Neural cell (in vitro differentiated cells): Measurements from ENCODE around the gene ITPK1. TPM values are rescaled to one million over a fixed set of nuclear protein-coding genes. Genes with fewer than 3 reads are reported as not detected.

Experiments
- H2AFZ ChIP-seq: fragments of 200-600, 300-800 bp; sonication (generic), shearing (Covaris generic); 2 replicates; pipeline ENCODE4 v1.6.0; 2014; ENCODE audit warnings: low read depth, mild to moderate bottlenecking, antibody characterized with exemption, low read length, moderate library complexity
- H3F3A ChIP-seq: fragments of 200-600 bp; shearing (Covaris generic); 2 replicates; pipeline ENCODE4 v1.6.1; 2016; ENCODE audit warnings: mild to moderate bottlenecking, moderate library complexity, mixed read lengths, antibody characterized with exemption, low read length; ENCODE audit not compliant: insufficient read depth, poor library complexity, severe bottlenecking
- H3K27ac ChIP-seq: fragments of 200-600, 300-800 bp; sonication (generic), shearing (Covaris generic); 2 replicates; pipeline ENCODE4 v1.5.1; 2014; ENCODE audit warnings: mild to moderate bottlenecking, low read length, moderate library complexity
- H3K27me3 ChIP-seq: fragments of 300-800, 200-600 bp; sonication (generic), shearing (Covaris generic); 2 replicates; pipeline ENCODE4 v1.6.0; 2014; ENCODE audit warnings: mild to moderate bottlenecking, low read depth, low read length, moderate library complexity; ENCODE audit not compliant: insufficient read depth
- H3K36me3 ChIP-seq: fragments of 300-800, 200-600 bp; sonication (generic), shearing (Covaris generic); 2 replicates; pipeline ENCODE4 v1.5.1; 2014; ENCODE audit warnings: mild to moderate bottlenecking, antibody characterized with exemption, low read length, moderate library complexity; ENCODE audit not compliant: insufficient read depth
- H3K4me2 ChIP-seq: fragments of 300-800, 200-600 bp; sonication (generic), shearing (Covaris generic); 2 replicates; pipeline ENCODE4 v1.6.0; 2014; ENCODE audit warnings: mild to moderate bottlenecking, low read length
- H3K4me3 ChIP-seq: fragments of 300-800, 200-600 bp; sonication (generic), shearing (Covaris generic); 2 replicates; pipeline ENCODE4 v1.5.1; 2014; ENCODE audit warnings: mild to moderate bottlenecking, low read length, moderate library complexity
- H3K79me2 ChIP-seq: fragments of 200-600 bp; shearing (Covaris generic); replicated peaks from 2 replicates; pipeline ENCODE4 v1.6.0; 2014; ENCODE audit warnings: mild to moderate bottlenecking, low read length, moderate library complexity; ENCODE audit not compliant: insufficient read depth
- H3K9ac ChIP-seq: fragments of 300-800, 200-600 bp; sonication (generic), shearing (Covaris generic); 2 replicates; pipeline ENCODE4 v1.6.1; 2016; ENCODE audit warnings: mild to moderate bottlenecking, low read length, mixed read lengths
- H3K9me2 ChIP-seq: fragments of 200-600 bp; shearing (Covaris generic); 2 replicates; pipeline ENCODE4 v1.6.1; 2016; ENCODE audit warnings: mild to moderate bottlenecking, low read length, mixed read lengths; ENCODE audit not compliant: insufficient read depth
- H3K9me3 ChIP-seq: fragments of 200-600, 300-800 bp; sonication (generic), shearing (Covaris generic); 2 replicates; pipeline ENCODE4 v1.6.1; 2016; ENCODE audit warnings: mild to moderate bottlenecking, mixed run types, low read length, moderate library complexity, mixed read lengths
- H4K20me1 ChIP-seq: fragments of 200-600 bp; shearing (Covaris generic); 2 replicates; pipeline ENCODE4 v1.6.1; 2016; ENCODE audit warnings: mild to moderate bottlenecking, mixed run types; ENCODE audit not compliant: insufficient read depth
- EP300 ChIP-seq: fragments of 450-650 bp; conservative IDR thresholded peaks from 2 replicates; pipeline ENCODE4 v1.6.1; 2014; ENCODE audit warnings: antibody characterized with exemption, mild to moderate bottlenecking, moderate library complexity; ENCODE audit not compliant: poor library complexity, severe bottlenecking
- EZH2 ChIP-seq: fragments of 200-600, 300-800 bp; shearing (Covaris generic), sonication (generic); IDR thresholded peaks from 2 replicates; pipeline ENCODE4 v1.6.1; 2014; ENCODE audit warnings: antibody characterized with exemption, low read length, borderline replicate concordance, mild to moderate bottlenecking; ENCODE audit not compliant: insufficient read depth, poor library complexity, severe bottlenecking
- MXI1 ChIP-seq: fragments of 450-650 bp; conservative IDR thresholded peaks from 2 replicates; pipeline ENCODE4 v1.6.1; 2014; ENCODE audit warnings: antibody characterized with exemption, mild to moderate bottlenecking; ENCODE audit not compliant: poor library complexity, severe bottlenecking
- POLR2AphosphoS5 ChIP-seq: IDR thresholded peaks from 2 replicates; pipeline ENCODE4 v1.6.1; 2012
- RAD21 ChIP-seq: fragments of 450-650 bp; conservative IDR thresholded peaks from 2 replicates; pipeline ENCODE4 v1.6.1; 2014; ENCODE audit warnings: antibody characterized with exemption, mild to moderate bottlenecking, moderate library complexity
- SMC3 ChIP-seq: fragments of 450-650 bp; conservative IDR thresholded peaks from 2 replicates; pipeline ENCODE4 v1.6.1; 2014; ENCODE audit warnings: antibody characterized with exemption, mild to moderate bottlenecking, moderate library complexity; ENCODE audit not compliant: poor library complexity
- TAF1 ChIP-seq: IDR thresholded peaks from 2 replicates; pipeline ENCODE4 v1.6.1; 2012; ENCODE audit warnings: low read depth
- polyA plus RNA-seq: library from polyadenylated mRNA; depleted of rRNA; stranded (reverse); fragments of >200 nt; gene quantifications from 2 replicates; pipeline ENCODE4 v1.2.3, GENCODE V29; 2014
- TF ChIP-seq, protein P1 (sequence below): IDR thresholded peaks from 2 replicates; pipeline ENCODE4 v1.6.1; 2012; ENCODE audit warnings: borderline replicate concordance
- TF ChIP-seq, protein P2 (sequence below): fragments of 450-650 bp; IDR thresholded peaks from 2 replicates; pipeline ENCODE4 v1.5.1; 2014; ENCODE audit warnings: antibody characterized with exemption, mild to moderate bottlenecking, moderate library complexity; ENCODE audit not compliant: poor library complexity, severe bottlenecking

The ITPK1 gene
- polyA plus RNA-seq, 1 donor from 2014 or later = 65.0 TPM

DNA sequence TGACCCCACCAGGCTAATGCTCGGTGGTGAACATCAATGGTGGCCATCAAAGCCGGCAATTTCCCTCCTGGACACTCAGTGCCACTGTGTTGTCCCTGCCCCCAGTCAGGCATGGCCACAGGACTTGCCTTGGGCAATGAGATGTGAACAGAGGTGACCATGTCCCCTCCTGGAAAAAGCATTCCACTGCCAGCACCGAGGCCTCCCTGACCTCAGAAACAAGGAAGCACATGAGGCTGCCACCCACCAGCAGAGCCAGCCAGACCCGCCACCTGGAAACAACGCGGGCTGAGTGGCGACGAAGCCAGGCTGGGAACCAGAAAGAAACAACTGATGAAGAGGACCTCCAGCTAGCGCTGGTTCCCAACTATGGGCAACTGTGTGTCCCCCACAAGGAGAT lies 31.8 kb downstream of the ITPK1 start:
- Histone ChIP-seq H3K4me2 (no peak overlapping the region), H3K9me3 (no peaks in the 10 kb centered on the region), H3K9ac (no peak overlapping the region), H4K20me1 (no peaks in the 10 kb centered on the region), H3K4me3 (no peak overlapping the region), H3K79me2 (no peaks in the 10 kb centered on the region), H3K9me2 (no peaks in the 10 kb centered on the region), H3F3A (no peaks in the 10 kb centered on the region), H3K27me3 (no peaks in the 10 kb centered on the region), H2AFZ (no peak overlapping the region), H3K27ac (no peak overlapping the region), H3K36me3 (no peaks in the 10 kb centered on the region)
- TF ChIP-seq SMC3 = no peak

DNA sequence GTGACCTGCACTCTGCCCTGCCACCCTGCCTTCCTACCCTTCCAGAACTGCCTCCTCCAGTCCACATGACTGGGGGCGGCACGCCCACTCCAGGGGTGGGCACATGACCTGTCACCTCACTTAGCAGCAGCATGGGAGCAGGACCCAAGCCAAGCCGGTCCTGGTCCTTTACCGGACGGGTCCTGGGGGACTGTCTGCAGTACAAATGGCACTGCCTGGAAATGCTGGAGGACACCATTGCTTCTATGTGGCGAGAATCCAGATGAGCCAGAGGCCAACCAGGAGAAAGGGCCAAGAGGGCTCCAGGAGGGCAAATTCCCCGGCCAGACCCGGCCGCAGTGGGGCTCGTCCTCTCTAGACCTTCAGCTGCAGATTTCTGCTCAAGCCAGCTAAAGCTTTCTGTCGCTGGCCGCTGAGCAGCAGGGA lies 33.1 kb downstream of the ITPK1 start:
- Histone ChIP-seq H3F3A (no peaks in the 10 kb centered on the region), H3K9me2 (no peaks in the 10 kb centered on the region), H4K20me1 (no peaks in the 10 kb centered on the region), H3K9me3 (no peaks in the 10 kb centered on the region), H3K4me3 (no peak overlapping the region), H3K27me3 (no peaks in the 10 kb centered on the region), H3K9ac (no peak overlapping the region), H3K27ac (no peak overlapping the region), H2AFZ (no peak overlapping the region), H3K36me3 (no peaks in the 10 kb centered on the region), H3K4me2 (no peak overlapping the region), H3K79me2 (no peaks in the 10 kb centered on the region)
- TF ChIP-seq, protein P1, sequence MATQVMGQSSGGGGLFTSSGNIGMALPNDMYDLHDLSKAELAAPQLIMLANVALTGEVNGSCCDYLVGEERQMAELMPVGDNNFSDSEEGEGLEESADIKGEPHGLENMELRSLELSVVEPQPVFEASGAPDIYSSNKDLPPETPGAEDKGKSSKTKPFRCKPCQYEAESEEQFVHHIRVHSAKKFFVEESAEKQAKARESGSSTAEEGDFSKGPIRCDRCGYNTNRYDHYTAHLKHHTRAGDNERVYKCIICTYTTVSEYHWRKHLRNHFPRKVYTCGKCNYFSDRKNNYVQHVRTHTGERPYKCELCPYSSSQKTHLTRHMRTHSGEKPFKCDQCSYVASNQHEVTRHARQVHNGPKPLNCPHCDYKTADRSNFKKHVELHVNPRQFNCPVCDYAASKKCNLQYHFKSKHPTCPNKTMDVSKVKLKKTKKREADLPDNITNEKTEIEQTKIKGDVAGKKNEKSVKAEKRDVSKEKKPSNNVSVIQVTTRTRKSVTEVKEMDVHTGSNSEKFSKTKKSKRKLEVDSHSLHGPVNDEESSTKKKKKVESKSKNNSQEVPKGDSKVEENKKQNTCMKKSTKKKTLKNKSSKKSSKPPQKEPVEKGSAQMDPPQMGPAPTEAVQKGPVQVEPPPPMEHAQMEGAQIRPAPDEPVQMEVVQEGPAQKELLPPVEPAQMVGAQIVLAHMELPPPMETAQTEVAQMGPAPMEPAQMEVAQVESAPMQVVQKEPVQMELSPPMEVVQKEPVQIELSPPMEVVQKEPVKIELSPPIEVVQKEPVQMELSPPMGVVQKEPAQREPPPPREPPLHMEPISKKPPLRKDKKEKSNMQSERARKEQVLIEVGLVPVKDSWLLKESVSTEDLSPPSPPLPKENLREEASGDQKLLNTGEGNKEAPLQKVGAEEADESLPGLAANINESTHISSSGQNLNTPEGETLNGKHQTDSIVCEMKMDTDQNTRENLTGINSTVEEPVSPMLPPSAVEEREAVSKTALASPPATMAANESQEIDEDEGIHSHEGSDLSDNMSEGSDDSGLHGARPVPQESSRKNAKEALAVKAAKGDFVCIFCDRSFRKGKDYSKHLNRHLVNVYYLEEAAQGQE = no peak
- TF ChIP-seq TAF1 (no peak), POLR2AphosphoS5 (no peak), EZH2 (no peak), EP300 (no peak), SMC3 (no peak), MXI1 (no peak), RAD21 (no peak)
- TF ChIP-seq, protein P2, sequence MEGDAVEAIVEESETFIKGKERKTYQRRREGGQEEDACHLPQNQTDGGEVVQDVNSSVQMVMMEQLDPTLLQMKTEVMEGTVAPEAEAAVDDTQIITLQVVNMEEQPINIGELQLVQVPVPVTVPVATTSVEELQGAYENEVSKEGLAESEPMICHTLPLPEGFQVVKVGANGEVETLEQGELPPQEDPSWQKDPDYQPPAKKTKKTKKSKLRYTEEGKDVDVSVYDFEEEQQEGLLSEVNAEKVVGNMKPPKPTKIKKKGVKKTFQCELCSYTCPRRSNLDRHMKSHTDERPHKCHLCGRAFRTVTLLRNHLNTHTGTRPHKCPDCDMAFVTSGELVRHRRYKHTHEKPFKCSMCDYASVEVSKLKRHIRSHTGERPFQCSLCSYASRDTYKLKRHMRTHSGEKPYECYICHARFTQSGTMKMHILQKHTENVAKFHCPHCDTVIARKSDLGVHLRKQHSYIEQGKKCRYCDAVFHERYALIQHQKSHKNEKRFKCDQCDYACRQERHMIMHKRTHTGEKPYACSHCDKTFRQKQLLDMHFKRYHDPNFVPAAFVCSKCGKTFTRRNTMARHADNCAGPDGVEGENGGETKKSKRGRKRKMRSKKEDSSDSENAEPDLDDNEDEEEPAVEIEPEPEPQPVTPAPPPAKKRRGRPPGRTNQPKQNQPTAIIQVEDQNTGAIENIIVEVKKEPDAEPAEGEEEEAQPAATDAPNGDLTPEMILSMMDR = no peak
